Effector memory CD8-positive, alpha-beta T cell (primary cell): Measurements from ENCODE around the gene ATAD3A.
A peak's percentile ranks its signal among the peaks of the same experiment; 100 is the strongest.

Source experiments
- ATAC-seq: fragments of 150-1000 bp; cut with Tn5 transposase; replicated peaks from 2 replicates; pipeline ENCODE4 v1.10.0; 2021; ENCODE audit warnings: mild to moderate bottlenecking, moderate library complexity
- DNase-seq, 3 experiments: peaks; one replicate each; pipeline ENCODE4 v3.0.0; 2021
- H3K27ac Mint-ChIP-seq, 2 donors: one replicate each; pipeline ENCODE4 v1.8.0; 2022; ENCODE audit warnings: mild to moderate bottlenecking in 2 of 2, mixed read lengths in 2 of 2, moderate library complexity in 2 of 2
- H3K27me3 Mint-ChIP-seq, 2 donors: one replicate each; pipeline ENCODE4 v1.8.0; 2022; ENCODE audit warnings: mixed read lengths in 2 of 2
- H3K36me3 Mint-ChIP-seq: one replicate; pipeline ENCODE4 v1.8.0; 2022; ENCODE audit warnings: mild to moderate bottlenecking, moderate library complexity, mixed read lengths; ENCODE audit not compliant: insufficient read depth
- H3K4me1 Mint-ChIP-seq, 2 donors: one replicate each; pipeline ENCODE4 v1.8.0; 2022; ENCODE audit warnings: low read depth in 2 of 2, mixed read lengths in 2 of 2
- H3K4me3 Mint-ChIP-seq, 2 donors: one replicate each; pipeline ENCODE4 v1.8.0; 2022; ENCODE audit warnings: mild to moderate bottlenecking in 2 of 2, mixed read lengths in 2 of 2, moderate library complexity in 2 of 2
- H3K9me3 Mint-ChIP-seq, 2 donors: one replicate each; pipeline ENCODE4 v1.8.0; 2022; ENCODE audit warnings: mixed read lengths in 2 of 2

The ATAD3A gene

GRCh38 chr1:1534401-1535154 lies 22.6 kb downstream of the ATAD3A start:
- Mint-ChIP-seq H3K27ac (no peak overlapping the region), H3K4me1 (peaks cover 0 to 4% of the 10 kb centered on the region in 2 donors), H3K27me3 (no peaks in the 10 kb centered on the region), H3K4me3 (no peak overlapping the region), H3K36me3 (peaks cover 4% of the 10 kb centered on the region), H3K9me3 (no peaks in the 10 kb centered on the region)
- DNase-seq = no peak
- no peak for ATAC-seq

GRCh38 chr1:1535201-1536018 lies 23.4 kb downstream of the ATAD3A start:
- Mint-ChIP-seq H3K36me3 (peaks cover 4% of the 10 kb centered on the region), H3K27me3 (no peaks in the 10 kb centered on the region), H3K4me1 (peaks cover 0 to 4% of the 10 kb centered on the region in 2 donors), H3K27ac (no peak overlapping the region), H3K4me3 (no peak overlapping the region), H3K9me3 (no peaks in the 10 kb centered on the region)
- ATAC-seq = no peak
- no peak for DNase-seq

- H3K9me3 Mint-ChIP-seq = no peaks in the 10 kb centered on the region
- ATAC-seq (no peak), DNase-seq (no peak)
- peaks cover 4% of the 10 kb centered on the region for H3K36me3 Mint-ChIP-seq
- H3K4me3 Mint-ChIP-seq = no peak overlapping the region
- no peaks in the 10 kb centered on the region for H3K27me3 Mint-ChIP-seq
- H3K4me1 Mint-ChIP-seq = peaks cover 0 to 4% of the 10 kb centered on the region in 2 donors
- no peak overlapping the region for H3K27ac Mint-ChIP-seq
Measured at GRCh38 chr1:1536019-1536937, 24.3 kb downstream of the ATAD3A start.

- Mint-ChIP-seq H3K36me3 (peaks cover 6% of the 10 kb centered on the region), H3K27me3 (no peaks in the 10 kb centered on the region), H3K27ac (no peak overlapping the region)
Measured at GRCh38 chr1:1536938-1537546, 25.1 kb downstream of the ATAD3A start.

GRCh38 chr1:1537626-1538250 lies 25.8 kb downstream of the ATAD3A start:
- no peak overlapping the region for H3K4me3 Mint-ChIP-seq
- DNase-seq (no peak), ATAC-seq (no peak)
- peaks cover 8% of the 10 kb centered on the region for H3K36me3 Mint-ChIP-seq
- no peaks in the 10 kb centered on the region for H3K9me3 Mint-ChIP-seq
- H3K4me1 Mint-ChIP-seq = peaks cover 0 to 4% of the 10 kb centered on the region in 2 donors
- no peak overlapping the region for H3K27ac Mint-ChIP-seq
- H3K27me3 Mint-ChIP-seq = no peaks in the 10 kb centered on the region

More at GRCh38 chr1:1536938-1537546, 25.1 kb downstream of the ATAD3A start:
- Mint-ChIP-seq H3K9me3 (no peaks in the 10 kb centered on the region), H3K4me3 (no peak overlapping the region), H3K4me1 (peaks cover 0 to 4% of the 10 kb centered on the region in 2 donors)
- DNase-seq (no peak), ATAC-seq (no peak)

GRCh38 chr1:1538334-1538733 lies 26.4 kb downstream of the ATAD3A start:
- Mint-ChIP-seq H3K4me3 (no peak overlapping the region), H3K9me3 (no peaks in the 10 kb centered on the region)

GRCh38 chr1:1538989-1539309 lies 27.0 kb downstream of the ATAD3A start:
- no peak overlapping the region for H3K27ac Mint-ChIP-seq
- no peak for ATAC-seq
- DNase-seq = no peak
- peaks cover 8% of the 10 kb centered on the region for H3K36me3 Mint-ChIP-seq
- H3K4me1 Mint-ChIP-seq = peaks cover 0 to 4% of the 10 kb centered on the region in 2 donors
- no peaks in the 10 kb centered on the region for H3K27me3 Mint-ChIP-seq
- H3K9me3 Mint-ChIP-seq = no peaks in the 10 kb centered on the region
- H3K4me3 Mint-ChIP-seq = peak overlapping the region; percentile 61 to 62

More at GRCh38 chr1:1538334-1538733, 26.4 kb downstream of the ATAD3A start:
- DNase-seq (no peak), ATAC-seq (no peak)
- peaks cover 0 to 4% of the 10 kb centered on the region in 2 donors for H3K4me1 Mint-ChIP-seq
- no peak overlapping the region for H3K27ac Mint-ChIP-seq
- H3K27me3 Mint-ChIP-seq = no peaks in the 10 kb centered on the region
- peaks cover 8% of the 10 kb centered on the region for H3K36me3 Mint-ChIP-seq

- H3K27ac Mint-ChIP-seq = no peak overlapping the region
- no peak for ATAC-seq
- H3K27me3 Mint-ChIP-seq = no peaks in the 10 kb centered on the region
- H3K4me3 Mint-ChIP-seq = peak overlapping the region; percentile 61 to 62
- no peak for DNase-seq
- H3K36me3 Mint-ChIP-seq = peaks cover 8% of the 10 kb centered on the region
- H3K9me3 Mint-ChIP-seq = no peaks in the 10 kb centered on the region
- H3K4me1 Mint-ChIP-seq = peaks cover 0 to 4% of the 10 kb centered on the region in 2 donors
Measured at GRCh38 chr1:1539310-1540089, 27.5 kb downstream of the ATAD3A start.

GRCh38 chr1:1540090-1540817 lies 28.3 kb downstream of the ATAD3A start, which contains the start of gene TMEM240:
TSS of gene TMEM240 (minus strand) at chr1:1540624. CDS start at chr1:1540346, 278 bp downstream.
- H3K4me1 Mint-ChIP-seq = peaks cover 0 to 5% of the 10 kb centered on the region in 2 donors
- H3K27ac Mint-ChIP-seq = no peak within 1 kb of the TSS
- H3K9me3 Mint-ChIP-seq = no peaks in the 10 kb centered on the region
- DNase-seq (peak; percentile 15 to 26 (median 22)), ATAC-seq (peak; percentile 72)
- H3K27me3 Mint-ChIP-seq = no peaks in the 10 kb centered on the region
- peaks cover 8% of the 10 kb centered on the region for H3K36me3 Mint-ChIP-seq
- H3K4me3 Mint-ChIP-seq = peak within 1 kb of the TSS; percentile 61 to 62

GRCh38 chr1:1540818-1541628 lies 29.1 kb downstream of the ATAD3A start:
- H3K9me3 Mint-ChIP-seq = no peaks in the 10 kb centered on the region
- no peak for ATAC-seq
- peaks cover 8% of the 10 kb centered on the region for H3K36me3 Mint-ChIP-seq
- no peaks in the 10 kb centered on the region for H3K27me3 Mint-ChIP-seq
- no peak for DNase-seq
- H3K27ac Mint-ChIP-seq = no peak overlapping the region
- H3K4me1 Mint-ChIP-seq = peaks cover 0 to 6% of the 10 kb centered on the region in 2 donors
- peak overlapping the region; percentile 10 to 33 for H3K4me3 Mint-ChIP-seq
